Hematopoietic multipotent progenitor cell treated with erythropoietin and hydrocortisone succinate and interleukin-3 and kit ligand, for 4 days (in vitro differentiated cells): ENCODE data around the gene ARHGAP23.

Source experiments
- DNase-seq: peaks from one replicate; pipeline ENCODE4 v3.0.0-alpha.2; 2015

The ARHGAP23 gene

GRCh38 chr17:38442548-38442947 lies 14.3 kb downstream of the ARHGAP23 start:
- DNase-seq = no peak

- no peak for DNase-seq
Observed at GRCh38 chr17:38443356-38444031, 15.2 kb downstream of the ARHGAP23 start.

- DNase-seq = peak; percentile 83
Observed at GRCh38 chr17:38444151-38444550, 15.9 kb downstream of the ARHGAP23 start.

GRCh38 chr17:38447502-38448085 lies 19.3 kb downstream of the ARHGAP23 start:
- peak; percentile 32 for DNase-seq

GRCh38 chr17:38448208-38448771 lies 20.0 kb downstream of the ARHGAP23 start:
- no peak for DNase-seq

- no peak for DNase-seq
Observed at GRCh38 chr17:38449364-38449763, 21.1 kb downstream of the ARHGAP23 start.

- DNase-seq = no peak
Observed at GRCh38 chr17:38450557-38451029, 22.3 kb downstream of the ARHGAP23 start.

- no peak for DNase-seq
Observed at GRCh38 chr17:38451030-38451839, 23.0 kb downstream of the ARHGAP23 start.

GRCh38 chr17:38451840-38452529 lies 23.7 kb downstream of the ARHGAP23 start:
- DNase-seq = no peak

- DNase-seq = no peak
Observed at GRCh38 chr17:38452719-38453118, 24.5 kb downstream of the ARHGAP23 start.

- peak; percentile 56 for DNase-seq
Observed at GRCh38 chr17:38453951-38454421, 25.7 kb downstream of the ARHGAP23 start.

- DNase-seq = no peak
Observed at GRCh38 chr17:38454532-38454931, 26.3 kb downstream of the ARHGAP23 start.

GRCh38 chr17:38455288-38455915 lies 27.1 kb downstream of the ARHGAP23 start:
- DNase-seq = no peak

- DNase-seq = no peak
Observed at GRCh38 chr17:38456031-38456815, 28.0 kb downstream of the ARHGAP23 start.

- DNase-seq = no peak
Observed at GRCh38 chr17:38457577-38458371, 29.5 kb downstream of the ARHGAP23 start.

- no peak for DNase-seq
Observed at GRCh38 chr17:38458521-38458920, 30.3 kb downstream of the ARHGAP23 start.

- DNase-seq = no peak
Observed at GRCh38 chr17:38459567-38459966, 31.3 kb downstream of the ARHGAP23 start.

- DNase-seq = peak; percentile 85
Observed at GRCh38 chr17:38460082-38460715, 31.9 kb downstream of the ARHGAP23 start.

GRCh38 chr17:38460716-38461630 lies 32.7 kb downstream of the ARHGAP23 start:
- peak; percentile 58 for DNase-seq
